ENCODE data around the gene TUBB.

Gene TUBB

DNA sequence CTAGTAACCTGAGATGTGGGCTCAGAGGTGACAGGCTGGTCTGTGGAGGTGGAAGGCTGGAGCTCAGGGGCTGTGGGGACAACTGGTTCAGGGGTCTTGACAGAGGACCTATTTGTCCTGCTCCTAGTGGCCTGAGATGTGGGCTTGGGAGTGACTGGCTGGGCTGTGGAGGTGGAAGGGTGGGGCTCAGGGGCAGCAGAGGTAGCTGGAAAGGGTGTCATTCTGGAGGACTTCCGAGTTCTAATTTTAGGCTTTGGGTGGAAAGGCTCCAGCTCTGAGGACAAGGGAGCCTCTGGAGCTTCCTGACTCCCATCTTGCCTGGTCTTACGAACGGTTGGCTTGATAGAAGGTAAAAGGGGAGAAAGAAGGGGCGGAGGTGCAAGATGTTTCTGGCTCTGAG, 14.5 kb upstream of the TUBB start:
- ChIA-PET POLR2A (interaction anchor here (1.1 to 4.3 kb wide), 4 partner anchors 9 to 15 kb away, joined by 3 to 42 read pairs (median 10); partner anchors contain the start of genes MDC1 and NRM), CTCF (interaction anchor here (1.6 kb wide), 1 partner anchor 27 kb away, joined by 4 read pairs; no protein-coding TSS in a partner anchor)
- no peak for DNase-seq (ENCODE audit: extremely low spot score)
- TF ChIP-seq BHLHE40 (IDR thresholded peaks at IDR 0.05; ENCODE audit: borderline replicate concordance) (no peak), L3MBTL2 (conservative IDR thresholded peaks at IDR 0.05) (no peak), FOXK2 (IDR thresholded peaks at IDR 0.05) (no peak), FOXM1 (IDR thresholded peaks at IDR 0.05; ENCODE audit: borderline replicate concordance) (no peak), ELF4 (IDR thresholded peaks at IDR 0.05) (no peak), PKNOX1 (IDR thresholded peaks at IDR 0.05) (no peak), NFRKB (IDR thresholded peaks at IDR 0.05) (no peak)

DNA sequence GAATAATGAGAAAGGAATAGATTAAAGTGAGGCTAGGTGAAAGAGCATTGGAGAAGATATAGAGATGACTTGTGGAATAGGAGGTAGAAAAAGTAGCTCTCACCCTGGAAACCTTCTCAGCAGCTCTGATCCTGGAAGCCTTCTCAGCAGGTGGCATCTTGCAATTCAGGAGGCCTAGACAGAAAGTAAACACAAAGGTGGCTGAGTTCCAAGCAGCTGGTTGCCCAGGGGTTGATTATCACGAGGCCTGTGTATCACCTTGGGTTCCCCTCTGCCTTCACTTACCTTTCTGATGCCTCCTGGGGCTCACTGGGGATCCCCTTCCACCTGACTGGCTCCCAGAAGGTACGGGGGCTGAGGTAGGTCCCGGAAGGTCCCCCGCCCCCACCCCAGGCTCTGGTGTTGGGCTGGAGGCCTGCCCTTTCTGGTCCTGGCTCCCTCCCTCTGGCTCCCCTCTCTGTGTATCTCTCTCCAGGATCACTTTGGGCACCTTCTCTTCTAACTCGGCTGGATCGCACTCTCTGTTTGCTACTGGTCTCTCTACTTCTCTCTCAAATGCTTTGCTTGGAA, 12.8 kb upstream of the TUBB start:
- no peak for DNase-seq (ENCODE audit: extremely low spot score)
- TF ChIP-seq CTBP1 (IDR thresholded peaks at IDR 0.05; ENCODE audit: borderline replicate concordance) = no peak
- no peak for TF ChIP-seq ELF4 (IDR thresholded peaks at IDR 0.05)
- TF ChIP-seq TARDBP (IDR thresholded peaks at IDR 0.05) = no peak
- TF ChIP-seq FOXA1 (IDR thresholded peaks at IDR 0.05) = no peak
- POLR2A ChIA-PET = interaction anchor here (3.5 to 4.3 kb wide), 2 partner anchors 10 to 17 kb away, joined by 17 to 25 read pairs; partner anchors contain the start of genes MDC1 and NRM
- CTCF ChIA-PET = interaction anchor here (1.2 kb wide), 1 partner anchor 24 kb away, joined by 7 read pairs; no protein-coding TSS in a partner anchor

GRCh38 chr6:30709101-30709868, 10.9 kb upstream of the TUBB start:
- CTCF ChIA-PET = interaction anchor here (0.5 to 0.7 kb wide), 2 partner anchors 21 to 24 kb away, joined by 3 to 5 read pairs; no protein-coding TSS in a partner anchor
- TF ChIP-seq ZNF384 (IDR thresholded peaks at IDR 0.05) = no peak
- no peak for TF ChIP-seq SUZ12 (IDR thresholded peaks at IDR 0.05)
- TF ChIP-seq NFRKB (IDR thresholded peaks at IDR 0.05) = no peak
- TF ChIP-seq PKNOX1 (IDR thresholded peaks at IDR 0.05) = no peak
- TF ChIP-seq FOXK2 (IDR thresholded peaks at IDR 0.05) = no peak
- TF ChIP-seq FOXM1 (IDR thresholded peaks at IDR 0.05; ENCODE audit: borderline replicate concordance) = no peak
- DNase-seq (ENCODE audit: extremely low spot score) = no peak
- POLR2A ChIA-PET = interaction anchor here (1.3 to 4.3 kb wide), 3 partner anchors 8 to 19 kb away, joined by 4 to 25 read pairs (median 17); partner anchors contain the start of genes MDC1 and NRM

- ChIA-PET CTCF (no interaction called here), POLR2A (interaction anchor here (0.9 to 3.1 kb wide), 5 partner anchors 8 to 24 kb away, joined by 3 to 13 read pairs (median 7); partner anchors contain the start of gene NRM)
- TF ChIP-seq NFRKB (IDR thresholded peaks at IDR 0.05) (no peak), BHLHE40 (IDR thresholded peaks at IDR 0.05; ENCODE audit: borderline replicate concordance) (no peak), PKNOX1 (IDR thresholded peaks at IDR 0.05) (no peak), CTBP1 (IDR thresholded peaks at IDR 0.05; ENCODE audit: borderline replicate concordance) (no peak), L3MBTL2 (conservative IDR thresholded peaks at IDR 0.05) (no peak), HDGF (IDR thresholded peaks at IDR 0.05; ENCODE audit: borderline replicate concordance) (no peak), ARNT (IDR thresholded peaks at IDR 0.05) (no peak), SP1 (IDR thresholded peaks at IDR 0.05) (no peak), SUZ12 (IDR thresholded peaks at IDR 0.05) (no peak), FOXM1 (IDR thresholded peaks at IDR 0.05; ENCODE audit: borderline replicate concordance) (no peak), ELF4 (IDR thresholded peaks at IDR 0.05) (no peak), FOXA1 (IDR thresholded peaks at IDR 0.05) (no peak), ZNF384 (IDR thresholded peaks at IDR 0.05) (no peak), FOXK2 (IDR thresholded peaks at IDR 0.05) (no peak), TARDBP (IDR thresholded peaks at IDR 0.05) (no peak), LEF1 (IDR thresholded peaks at IDR 0.05; ENCODE audit: borderline replicate concordance) (no peak)
- DNase-seq (ENCODE audit: extremely low spot score) = no peak
Observed at GRCh38 chr6:30711758-30712380, 8.3 kb upstream of the TUBB start.

- TF ChIP-seq BHLHE40 (IDR thresholded peaks at IDR 0.05; ENCODE audit: borderline replicate concordance) (no peak), FOXM1 (IDR thresholded peaks at IDR 0.05; ENCODE audit: borderline replicate concordance) (no peak), L3MBTL2 (conservative IDR thresholded peaks at IDR 0.05) (no peak), ELF4 (IDR thresholded peaks at IDR 0.05) (no peak), SUZ12 (IDR thresholded peaks at IDR 0.05) (no peak), ZNF384 (IDR thresholded peaks at IDR 0.05) (no peak), TARDBP (IDR thresholded peaks at IDR 0.05) (no peak), SP1 (IDR thresholded peaks at IDR 0.05) (no peak), FOXK2 (IDR thresholded peaks at IDR 0.05) (no peak), HDGF (IDR thresholded peaks at IDR 0.05; ENCODE audit: borderline replicate concordance) (no peak), NFRKB (IDR thresholded peaks at IDR 0.05) (no peak), CTBP1 (IDR thresholded peaks at IDR 0.05; ENCODE audit: borderline replicate concordance) (no peak), ARNT (IDR thresholded peaks at IDR 0.05) (no peak), PKNOX1 (IDR thresholded peaks at IDR 0.05) (no peak), FOXA1 (IDR thresholded peaks at IDR 0.05) (no peak), LEF1 (IDR thresholded peaks at IDR 0.05; ENCODE audit: borderline replicate concordance) (no peak)
- ChIA-PET CTCF (interaction anchor here (1.0 kb wide), 1 partner anchor 18 kb away, joined by 7 read pairs; no protein-coding TSS in a partner anchor), POLR2A (interaction anchor here (0.9 to 3.1 kb wide), 5 partner anchors 8 to 25 kb away, joined by 3 to 13 read pairs (median 7); partner anchors contain the start of gene NRM)
- no peak for DNase-seq (ENCODE audit: extremely low spot score)
Observed at GRCh38 chr6:30712441-30712945, 7.7 kb upstream of the TUBB start.

Data from HEK293T (cell line).